ENCODE results near the gene INTS2. TPM values are rescaled to one million over a fixed set of nuclear protein-coding genes. Genes with fewer than 3 reads are reported as not detected.

The INTS2 gene
- total RNA-seq, 3 donors from 2014 or later: 8.3 to 15.2 (median 11.8) TPM

- H3K36me3 ChIP-seq: peaks cover 15% of the 10 kb centered on the region
- TF ChIP-seq POLR2A (IDR thresholded peaks at IDR 0.05) (no peak), CTCF (IDR thresholded peaks at IDR 0.05) (no peak), POLR2AphosphoS5 (IDR thresholded peaks at IDR 0.05) (no peak)
- no peaks in the 10 kb centered on the region for H3K9me3 ChIP-seq
- H3K4me1 ChIP-seq: no peaks in the 10 kb centered on the region
- no peak overlapping the region for H3K4me3 ChIP-seq
- intact Hi-C loops (cut with DNase I; ENCODE audit: low total_unique reads): no loop called here
- no peaks in the 10 kb centered on the region for H3K27me3 ChIP-seq
- H3K27ac ChIP-seq: no peak overlapping the region
- no peak for DNase-seq (ENCODE audit: low spot score in 2 of 2)
Measured at GRCh38 chr17:61968757-61969156, 41.0 kb upstream of the INTS2 start.

GRCh38 chr17:61967729-61968128, 39.9 kb upstream of the INTS2 start:
- no peaks in the 10 kb centered on the region for H3K4me1 ChIP-seq
- H3K4me3 ChIP-seq: no peak overlapping the region
- H3K36me3 ChIP-seq: peaks cover 15% of the 10 kb centered on the region
- no peaks in the 10 kb centered on the region for H3K27me3 ChIP-seq
- no peak for DNase-seq (ENCODE audit: low spot score in 2 of 2)
- intact Hi-C loops (cut with DNase I; ENCODE audit: low total_unique reads): no loop called here
- TF ChIP-seq POLR2AphosphoS5 (IDR thresholded peaks at IDR 0.05): no peak
- no peak for TF ChIP-seq POLR2A (IDR thresholded peaks at IDR 0.05)
- TF ChIP-seq CTCF (IDR thresholded peaks at IDR 0.05): no peak
- H3K9me3 ChIP-seq: no peaks in the 10 kb centered on the region
- H3K27ac ChIP-seq: no peak overlapping the region

- H3K36me3 ChIP-seq: peaks cover 19% of the 10 kb centered on the region
- no peak overlapping the region for H3K27ac ChIP-seq
- intact Hi-C loops (cut with DNase I; ENCODE audit: low total_unique reads): no loop called here
- no peak overlapping the region for H3K4me3 ChIP-seq
- no peaks in the 10 kb centered on the region for H3K27me3 ChIP-seq
- no peak for TF ChIP-seq POLR2AphosphoS5 (IDR thresholded peaks at IDR 0.05)
- no peaks in the 10 kb centered on the region for H3K4me1 ChIP-seq
- no peaks in the 10 kb centered on the region for H3K9me3 ChIP-seq
- no peak for DNase-seq (ENCODE audit: low spot score in 2 of 2)
Measured at GRCh38 chr17:61966191-61966590, 38.4 kb upstream of the INTS2 start.

GRCh38 chr17:61955619-61956018, 27.8 kb upstream of the INTS2 start:
- H3K27ac ChIP-seq: no peak overlapping the region
- no peaks in the 10 kb centered on the region for H3K4me1 ChIP-seq
- intact Hi-C loops (cut with DNase I; ENCODE audit: low total_unique reads): no loop called here
- H3K36me3 ChIP-seq: peaks cover 11% of the 10 kb centered on the region
- no peak overlapping the region for H3K4me3 ChIP-seq
- TF ChIP-seq CTCF (IDR thresholded peaks at IDR 0.05) (no peak), POLR2AphosphoS5 (IDR thresholded peaks at IDR 0.05) (no peak), POLR2A (IDR thresholded peaks at IDR 0.05) (no peak)
- H3K27me3 ChIP-seq: no peaks in the 10 kb centered on the region
- DNase-seq (ENCODE audit: low spot score in 2 of 2): no peak
- no peaks in the 10 kb centered on the region for H3K9me3 ChIP-seq

- no peak for DNase-seq (ENCODE audit: low spot score in 2 of 2)
- no peaks in the 10 kb centered on the region for H3K27me3 ChIP-seq
- H3K36me3 ChIP-seq: peaks cover 9% of the 10 kb centered on the region
- H3K4me3 ChIP-seq: no peak overlapping the region
- no peak overlapping the region for H3K27ac ChIP-seq
- TF ChIP-seq CTCF (IDR thresholded peaks at IDR 0.05) (no peak), POLR2AphosphoS5 (IDR thresholded peaks at IDR 0.05) (no peak), POLR2A (IDR thresholded peaks at IDR 0.05) (no peak)
- no peaks in the 10 kb centered on the region for H3K9me3 ChIP-seq
- intact Hi-C loops (cut with DNase I; ENCODE audit: low total_unique reads): no loop called here
- H3K4me1 ChIP-seq: no peaks in the 10 kb centered on the region
Measured at GRCh38 chr17:61947367-61948078, 19.7 kb upstream of the INTS2 start.

Measured in breast epithelium (tissue), 4 donors.